H1 (cell line): ENCODE data around the gene SCNN1A. TPM values are rescaled to one million over a fixed set of nuclear protein-coding genes. Genes with fewer than 3 reads are reported as not detected.

Source experiments
- CTCF ChIA-PET: fragments of 300-600 bp; sonication (Branson Sonifier 250); formaldehyde crosslinking; loops from one replicate; lab custom pipeline; 2021; ENCODE audit not compliant: partially characterized antibody; lab: Charles Lee
- POLR2A ChIA-PET: fragments of 300-600 bp; sonication (Branson Sonifier 250); formaldehyde crosslinking; loops from one replicate; lab custom pipeline; 2021; ENCODE audit warnings: inconsistent platforms; ENCODE audit not compliant: partially characterized antibody; lab: Charles Lee
- DNase-seq, 2 experiments: peaks; one replicate each; pipeline versions ENCODE4 v3.0.0 to v3.0.0-alpha.2; 2010 to 2022; ENCODE audit warnings: low spot score in 2 of 2, low read depth in 1 of 2, mixed read lengths in 1 of 2
- FAIRE-seq: peaks from 2 replicates; lab custom pipeline; 2011; peaks lifted over from hg19 to GRCh38; lab: Jason Lieb, UNC
- H2AFZ ChIP-seq: 2 replicates; pipeline ENCODE4 v1.8.1; 2012; ENCODE audit warnings: low read length, inconsistent platforms
- H2AK5ac ChIP-seq: 2 replicates; pipeline ENCODE4 v1.6.1; 2013; ENCODE audit warnings: low read depth, low read length
- H2BK120ac ChIP-seq: replicated peaks from 2 replicates; pipeline ENCODE3; 2013; ENCODE audit warnings: low read depth, low read length, inconsistent platforms
- H2BK12ac ChIP-seq: 2 replicates; pipeline ENCODE4 v1.6.1; 2013; ENCODE audit warnings: low read depth, low read length
- H2BK15ac ChIP-seq: 2 replicates; pipeline ENCODE4 v1.6.1; 2013; ENCODE audit warnings: low read length
- H2BK20ac ChIP-seq: 2 replicates; pipeline ENCODE4 v1.6.1; 2013; ENCODE audit warnings: low read length
- H2BK5ac ChIP-seq: 2 replicates; pipeline ENCODE4 v1.6.1; 2013; ENCODE audit warnings: low read depth, low read length
- H3K14ac ChIP-seq: 2 replicates; pipeline ENCODE4 v1.6.1; 2013; ENCODE audit warnings: inconsistent platforms; ENCODE audit not compliant: insufficient read length
- H3K18ac ChIP-seq: 2 replicates; pipeline ENCODE4 v1.6.1; 2013; ENCODE audit warnings: low read length; ENCODE audit errors: extremely low read depth
- H3K23ac ChIP-seq: 2 replicates; pipeline ENCODE4 v1.6.1; 2013; ENCODE audit warnings: inconsistent platforms; ENCODE audit not compliant: insufficient read length
- H3K23me2 ChIP-seq: 2 replicates; pipeline ENCODE4 v1.6.1; 2013; ENCODE audit warnings: low read depth, low read length
- H3K27ac ChIP-seq: 2 replicates; pipeline ENCODE4 v1.6.1; 2011; ENCODE audit warnings: low read depth, low read length, inconsistent platforms
- H3K27me3 ChIP-seq, 4 experiments: replicated peaks in 1 of 4; 1 replicate in 1 of 4; 2 replicates in 3 of 4; pipeline versions ENCODE4 v1.6.1 to v1.8.1; 2011 to 2013; ENCODE audit warnings: low read length in 3 of 4, mild to moderate bottlenecking in 3 of 4, inconsistent platforms in 2 of 4, mixed read lengths in 2 of 4, moderate library complexity in 1 of 4; ENCODE audit not compliant: control insufficient read depth in 3 of 4, insufficient read depth in 3 of 4; ENCODE audit errors: extremely low read depth in 1 of 4
- H3K36me3 ChIP-seq, 4 experiments: 2 replicates each; pipeline versions ENCODE4 v1.6.1 to v1.8.1; 2011 to 2013; ENCODE audit warnings: mild to moderate bottlenecking in 4 of 4, low read length in 3 of 4, moderate library complexity in 2 of 4, control low read depth in 1 of 4, inconsistent platforms in 1 of 4; ENCODE audit not compliant: insufficient read depth in 4 of 4, control insufficient read depth in 2 of 4
- H3K4ac ChIP-seq: replicated peaks from 2 replicates; pipeline ENCODE3; 2013; ENCODE audit warnings: low read length, low read depth, mixed read lengths, inconsistent platforms; ENCODE audit not compliant: insufficient read length
- H3K4me1 ChIP-seq, 4 experiments: replicated peaks in 1 of 4; 1 replicate in 1 of 4; 2 replicates in 3 of 4; pipeline versions ENCODE4 v1.6.1 to v1.8.1; 2011 to 2013; ENCODE audit warnings: low read length in 3 of 4, inconsistent platforms in 2 of 4, mixed read lengths in 1 of 4; ENCODE audit not compliant: insufficient read depth in 4 of 4, control insufficient read depth in 3 of 4
- H3K4me2 ChIP-seq, 2 experiments: 2 replicates each; pipeline versions ENCODE4 v1.6.1 to v1.8.1; 2011 to 2013; ENCODE audit warnings: low read depth in 2 of 2, low read length in 2 of 2, control low read depth in 1 of 2, inconsistent platforms in 1 of 2, mild to moderate bottlenecking in 1 of 2; ENCODE audit not compliant: insufficient read depth in 1 of 2
- H3K4me3 ChIP-seq, 4 experiments: fragments of 200-600, 300-600 bp in 1 of 4; sonication (generic), shearing (Covaris generic), sonication (Bioruptor Twin) in 1 of 4; 2 replicates each; pipeline versions ENCODE4 v1.5.1 to v1.8.1; 2011 to 2016; ENCODE audit warnings: low read length in 4 of 4, low read depth in 3 of 4, control low read depth in 2 of 4, inconsistent platforms in 2 of 4, mild to moderate bottlenecking in 2 of 4, mixed read lengths in 1 of 4, moderate library complexity in 1 of 4; ENCODE audit not compliant: insufficient read depth in 2 of 4; ENCODE audit errors: extremely low read depth in 1 of 4
- H3K56ac ChIP-seq: replicated peaks from 2 replicates; pipeline ENCODE3; 2013; ENCODE audit warnings: low read depth, mild to moderate bottlenecking, mixed read lengths, low read length, inconsistent platforms; ENCODE audit not compliant: insufficient read length
- H3K79me1 ChIP-seq: 2 replicates; pipeline ENCODE4 v1.6.1; 2013; ENCODE audit warnings: low read depth, low read length, control low read depth
- H3K79me2 ChIP-seq, 2 experiments: 2 replicates each; pipeline versions ENCODE4 v1.6.1 to v1.8.1; 2012 to 2013; ENCODE audit warnings: low read length in 2 of 2, mild to moderate bottlenecking in 2 of 2, inconsistent platforms in 1 of 2; ENCODE audit not compliant: insufficient read depth in 2 of 2, control insufficient read depth in 1 of 2
- H3K9ac ChIP-seq, 4 experiments: replicated peaks in 1 of 4; 1 replicate in 1 of 4; 2 replicates in 3 of 4; pipeline versions ENCODE4 v1.6.1 to v1.8.1; 2011 to 2013; ENCODE audit warnings: low read depth in 3 of 4, low read length in 3 of 4, control low read depth in 2 of 4, mild to moderate bottlenecking in 2 of 4, moderate library complexity in 2 of 4, inconsistent platforms in 1 of 4; ENCODE audit errors: extremely low read depth in 1 of 4
- H3K9me3 ChIP-seq, 2 experiments: 2 replicates each; pipeline versions ENCODE4 v1.6.1 to v1.8.1; 2012 to 2013; ENCODE audit warnings: mild to moderate bottlenecking in 2 of 2, moderate library complexity in 2 of 2, control low read depth in 1 of 2, inconsistent platforms in 1 of 2, low read depth in 1 of 2, low read length in 1 of 2, mixed read lengths in 1 of 2; ENCODE audit not compliant: insufficient read depth in 2 of 2
- H4K20me1 ChIP-seq, 2 experiments: replicated peaks in 1 of 2; 2 replicates each; pipeline versions ENCODE3 to v1.8.1; 2011 to 2013; ENCODE audit warnings: inconsistent platforms in 2 of 2, low read length in 2 of 2, mild to moderate bottlenecking in 1 of 2; ENCODE audit not compliant: insufficient read depth in 2 of 2, control insufficient read depth in 1 of 2
- H4K5ac ChIP-seq: 2 replicates; pipeline ENCODE4 v1.6.1; 2013; ENCODE audit warnings: low read length, low read depth, mixed read lengths, inconsistent platforms; ENCODE audit not compliant: insufficient read length
- H4K8ac ChIP-seq: 2 replicates; pipeline ENCODE4 v1.8.0; 2013; ENCODE audit warnings: mild to moderate bottlenecking, moderate library complexity, low read length, inconsistent platforms; ENCODE audit not compliant: insufficient read depth; ENCODE audit errors: extremely low read depth
- H4K91ac ChIP-seq: replicated peaks from 2 replicates; pipeline ENCODE3; 2013; ENCODE audit warnings: low read length, mixed read lengths, inconsistent platforms; ENCODE audit not compliant: insufficient read length
- ASH2L ChIP-seq: fragments of 200-600, 300-600 bp; sonication (generic); IDR thresholded peaks from one replicate; pipeline ENCODE4 v1.7.1; 2017; ENCODE audit warnings: low read length
- BACH1 ChIP-seq: IDR thresholded peaks from 2 replicates; pipeline ENCODE4 v1.6.1; 2012; ENCODE audit warnings: low read length, improper control_type of control experiment
- BRCA1 ChIP-seq: IDR thresholded peaks from 2 replicates; pipeline ENCODE4 v1.6.1; 2012; ENCODE audit warnings: low read depth, low read length, improper control_type of control experiment
- CEBPB ChIP-seq: IDR thresholded peaks from 2 replicates; pipeline ENCODE4 v1.6.1; 2012; ENCODE audit warnings: low read depth, low read length
- CHD2 ChIP-seq: IDR thresholded peaks from 2 replicates; pipeline ENCODE4 v1.6.1; 2012; ENCODE audit warnings: low read length, improper control_type of control experiment
- E2F6 ChIP-seq: IDR thresholded peaks from 2 replicates; pipeline ENCODE4 v1.6.1; 2012; ENCODE audit warnings: inconsistent platforms
- GTF2F1 ChIP-seq: IDR thresholded peaks from 2 replicates; pipeline ENCODE4 v1.6.1; 2012; ENCODE audit warnings: low read depth, low read length, improper control_type of control experiment, borderline replicate concordance
- HDAC2 ChIP-seq, 2 experiments: fragments of 300-600 bp in 1 of 2; sonication (generic) in 1 of 2; IDR thresholded peaks; 2 replicates each; pipeline ENCODE4 v1.6.1; 2011 to 2012; ENCODE audit warnings: low read depth in 2 of 2, low read length in 2 of 2, mild to moderate bottlenecking in 2 of 2, moderate library complexity in 2 of 2, borderline replicate concordance in 1 of 2, inconsistent platforms in 1 of 2
- MAFK ChIP-seq: IDR thresholded peaks from 2 replicates; pipeline ENCODE4 v1.6.1; 2012; ENCODE audit warnings: low read depth, mild to moderate bottlenecking, improper control_type of control experiment, low read length
- NRF1 ChIP-seq: IDR thresholded peaks from 2 replicates; pipeline ENCODE4 v1.6.1; 2011; ENCODE audit warnings: mild to moderate bottlenecking, low read depth, low read length, improper control_type of control experiment
- POLR2A ChIP-seq, 2 experiments: IDR thresholded peaks; 1 replicate in 1 of 2; 2 replicates in 1 of 2; pipeline ENCODE4 v1.6.1; 2011; ENCODE audit warnings: low read depth in 2 of 2, low read length in 2 of 2, mild to moderate bottlenecking in 2 of 2; ENCODE audit errors: control extremely low read depth in 1 of 2
- RAD21 ChIP-seq, 2 experiments: IDR thresholded peaks in 1 of 2; conservative IDR thresholded peaks in 1 of 2; 2 replicates each; pipeline ENCODE4 v1.6.1; 2011; ENCODE audit warnings: low read depth in 2 of 2, low read length in 2 of 2, improper control_type of control experiment in 1 of 2, inconsistent platforms in 1 of 2, mild to moderate bottlenecking in 1 of 2, moderate library complexity in 1 of 2
- RBBP5 ChIP-seq: IDR thresholded peaks from 2 replicates; pipeline ENCODE4 v1.7.1; 2012; ENCODE audit warnings: low read depth, mild to moderate bottlenecking, inconsistent platforms, low read length, moderate library complexity, borderline replicate concordance
- SIRT6 ChIP-seq: IDR thresholded peaks from one replicate; pipeline ENCODE4 v1.7.1; 2012; ENCODE audit warnings: low read length, inconsistent platforms
- TCF12 ChIP-seq: IDR thresholded peaks from 2 replicates; pipeline ENCODE4 v1.6.1; 2011; ENCODE audit warnings: low read depth, mild to moderate bottlenecking, low read length
- WGBS, 2 experiments: shearing (Covaris generic) in 1 of 2; methylation state at CpG; one replicate each; pipeline versions ENCODE4 v1.1.6 to v1.1.7; 2013 to 2015; ENCODE audit warnings: low lambda C conversion rate in 2 of 2, mixed read lengths in 2 of 2, inconsistent platforms in 1 of 2, low coverage in 1 of 2, missing lambda C conversion rate in 1 of 2; ENCODE audit not compliant: insufficient replicate concordance in 2 of 2, insufficient coverage in 1 of 2, insufficient read length in 1 of 2; ENCODE audit errors: extremely low coverage in 1 of 2, missing lambda C conversion rate in 1 of 2; 5-methylcytosine and 5-hydroxymethylcytosine counted together
- polyA plus RNA-seq, 7 experiments: library from polyadenylated mRNA; depleted of rRNA in 3 of 7; stranded (reverse) in 5 of 7; unstranded in 2 of 7; fragments of >200 nt in 5 of 7; fragments of 200-250 nt in 2 of 7; gene quantifications; 1 replicate in 5 of 7; 2 replicates in 1 of 7; 4 replicates in 1 of 7; pipeline versions ENCODE4 v1.2.1 to v1.2.3, GENCODE V29; 2011 to 2013; ENCODE audit warnings: missing spikeins in 2 of 7, mixed read lengths in 2 of 7
- total RNA-seq: library from RNA; stranded (reverse); fragmentation: NEBNext Ultra II Directional; extraction: Animal tissue kit (Norgen Biotek cat#: 25700); gene quantifications from 2 replicates; pipeline ENCODE4 v1.2.1, GENCODE V29; 2021

The SCNN1A gene
- total and polyA plus RNA-seq, 2 of the 8 experiments (the other 6 are each of a cell fraction or from before 2014, with no cell fraction given) = 85.5 to 156 TPM

- H3K27ac ChIP-seq = no peak overlapping the region
- no peak overlapping the region for H4K8ac ChIP-seq
- peaks cover 0 to 4% (median under 1%) of the 10 kb centered on the region in 4 experiments; a peak in 3 of 7 replicates for H3K4me1 ChIP-seq
- H3K36me3 ChIP-seq = no peaks in the 10 kb centered on the region
- H2AFZ ChIP-seq = no peak overlapping the region
- H3K27me3 ChIP-seq = no peaks in the 10 kb centered on the region
- no peak overlapping the region for H3K4ac ChIP-seq
- no peak overlapping the region for H3K23ac ChIP-seq
- no peak overlapping the region for H2BK20ac ChIP-seq
- H4K91ac ChIP-seq = no peak overlapping the region
- H3K79me1 ChIP-seq = no peaks in the 10 kb centered on the region
- no peak overlapping the region for H4K5ac ChIP-seq
- H4K20me1 ChIP-seq = no peaks in the 10 kb centered on the region
- H3K9ac ChIP-seq = no peak overlapping the region
- H2AK5ac ChIP-seq = no peak overlapping the region
- FAIRE-seq = no peak
- no peak overlapping the region for H3K4me3 ChIP-seq
- ChIA-PET POLR2A (interaction anchor here (1.2 to 6.0 kb wide), 3 partner anchors 9 to 69 kb away, joined by 3 to 36 read pairs (median 11); partner anchors contain the start of gene SCNN1A), CTCF (interaction anchor here (1.1 to 1.5 kb wide), 3 partner anchors 36 to 65 kb away, joined by 3 to 7 read pairs (median 4); no protein-coding TSS in a partner anchor)
- no peak overlapping the region for H3K4me2 ChIP-seq
- H3K56ac ChIP-seq = no peak overlapping the region
- peaks cover 1% of the 10 kb centered on the region; the same call in 1 of the 2 replicates for H3K23me2 ChIP-seq
- no peak overlapping the region for H2BK15ac ChIP-seq
- H3K9me3 ChIP-seq = no peaks in the 10 kb centered on the region
- H3K14ac ChIP-seq = no peak overlapping the region
- H2BK12ac ChIP-seq = no peak overlapping the region
- H2BK120ac ChIP-seq = no peak overlapping the region
- DNase-seq = no peak
- H2BK5ac ChIP-seq = no peak overlapping the region
- WGBS, 2 experiments = 88% methylated on average over 17 of the region's 17 CpGs; no CpG with 5 or more reads in 1 of the 2 experiments
- H3K18ac ChIP-seq = no peak overlapping the region
- no peaks in the 10 kb centered on the region for H3K79me2 ChIP-seq
- TF ChIP-seq TCF12 = no peak
- no peak for TF ChIP-seq ASH2L
- no peak for TF ChIP-seq BRCA1
- no peak for TF ChIP-seq GTF2F1
- no peak for TF ChIP-seq MAFK
- TF ChIP-seq BACH1 = no peak
- no peak for TF ChIP-seq HDAC2 (IDR thresholded peaks at IDR 0.05; ENCODE audit: borderline replicate concordance in 1 of 2, low read depth in 2 of 2, low read length in 2 of 2)
- no peak for TF ChIP-seq SIRT6
- no peak for TF ChIP-seq CEBPB
- TF ChIP-seq RAD21 (IDR thresholded peaks at IDR 0.05 in 1 of 2, conservative IDR thresholded peaks at IDR 0.05 in 1 of 2; ENCODE audit: low read depth in 2 of 2, low read length in 2 of 2) = no peak
- no peak for TF ChIP-seq E2F6
- no peak for TF ChIP-seq CHD2
- TF ChIP-seq RBBP5 = no peak
- no peak for TF ChIP-seq NRF1
- TF ChIP-seq POLR2A (IDR thresholded peaks at IDR 0.05; ENCODE audit: control extremely low read depth in 1 of 2, low read depth in 2 of 2, low read length in 2 of 2) = no peak
Measured at GRCh38 chr12:6391013-6391412, 15.7 kb upstream of the SCNN1A start.
